Neural progenitor cell (in vitro differentiated cells): Measurements from ENCODE around the gene GFAP. TPM values are rescaled to one million over a fixed set of nuclear protein-coding genes. Genes with fewer than 3 reads are reported as not detected.

Experiments used
- DNase-seq: peaks from one replicate; pipeline ENCODE4 v3.0.0-alpha.2; 2016; ENCODE audit warnings: low spot score
- H2AFZ ChIP-seq: fragments of 200-600 bp; sonication (generic); replicated peaks from 2 replicates; pipeline ENCODE4 v1.6.1; 2016; ENCODE audit warnings: antibody characterized with exemption
- H3F3A ChIP-seq: fragments of 200-600 bp; sonication (generic); 2 replicates; pipeline ENCODE4 v1.6.1; 2016; ENCODE audit warnings: antibody characterized with exemption, low read depth
- H3K27ac ChIP-seq: fragments of 200-600 bp; sonication (generic); 2 replicates; pipeline ENCODE4 v1.5.1; 2016; ENCODE audit warnings: mild to moderate bottlenecking
- H3K27me3 ChIP-seq: fragments of 200-600 bp; sonication (generic); 2 replicates; pipeline ENCODE4 v1.6.1; 2016; ENCODE audit warnings: mild to moderate bottlenecking, moderate library complexity
- H3K36me3 ChIP-seq: fragments of 200-600 bp; sonication (generic); 2 replicates; pipeline ENCODE4 v1.5.1; 2016
- H3K4me1 ChIP-seq: fragments of 200-600 bp; sonication (generic); 2 replicates; pipeline ENCODE4 v1.6.1; 2016; ENCODE audit warnings: mixed run types
- H3K4me2 ChIP-seq: fragments of 200-600 bp; sonication (generic); 2 replicates; pipeline ENCODE4 v1.6.1; 2016
- H3K4me3 ChIP-seq: fragments of 200-600 bp; sonication (generic); 2 replicates; pipeline ENCODE4 v1.5.1; 2016
- H3K79me2 ChIP-seq: fragments of 200-600 bp; sonication (generic); 2 replicates; pipeline ENCODE4 v1.6.1; 2016; ENCODE audit warnings: low read depth
- H3K9ac ChIP-seq: fragments of 200-600 bp; sonication (generic); 2 replicates; pipeline ENCODE4 v1.6.1; 2016
- H3K9me3 ChIP-seq: fragments of 200-600 bp; sonication (generic); 2 replicates; pipeline ENCODE4 v1.5.1; 2016; ENCODE audit warnings: low read depth
- H4K20me1 ChIP-seq: fragments of 200-600 bp; sonication (generic); 2 replicates; pipeline ENCODE4 v1.6.1; 2016; ENCODE audit warnings: low read depth
- H3K27ac Mint-ChIP-seq: 3 replicates; pipeline ENCODE4 v1.8.0; 2021; ENCODE audit warnings: mixed read lengths
- H3K27me3 Mint-ChIP-seq: 2 replicates; pipeline ENCODE4 v1.8.0; 2022; ENCODE audit warnings: low read depth, mild to moderate bottlenecking, inconsistent platforms, moderate library complexity, mixed read lengths; ENCODE audit not compliant: insufficient read depth
- H3K36me3 Mint-ChIP-seq: 3 replicates; pipeline ENCODE4 v1.8.0; 2021; ENCODE audit warnings: mixed read lengths
- H3K4me1 Mint-ChIP-seq: 3 replicates; pipeline ENCODE4 v1.8.0; 2021; ENCODE audit warnings: mixed read lengths
- H3K4me3 Mint-ChIP-seq: 3 replicates; pipeline ENCODE4 v1.8.0; 2021; ENCODE audit warnings: mild to moderate bottlenecking, moderate library complexity, mixed read lengths
- H3K9me3 Mint-ChIP-seq: 3 replicates; pipeline ENCODE4 v1.8.0; 2020; ENCODE audit warnings: mixed read lengths
- CTCF ChIP-seq: fragments of 200-600 bp; sonication (generic); IDR thresholded peaks from 2 replicates; pipeline ENCODE4 v1.5.1; 2017; ENCODE audit warnings: antibody characterized with exemption, mild to moderate bottlenecking
- EZH2 ChIP-seq: fragments of 200-600 bp; sonication (generic); IDR thresholded peaks from 2 replicates; pipeline ENCODE4 v1.6.1; 2017; ENCODE audit warnings: antibody characterized with exemption, mild to moderate bottlenecking, moderate library complexity
- EZH2phosphoT487 ChIP-seq: fragments of 200-600 bp; sonication (generic); IDR thresholded peaks from 2 replicates; pipeline ENCODE4 v1.6.1; 2017; ENCODE audit warnings: antibody characterized with exemption
- total RNA-seq: library from RNA; depleted of rRNA; stranded (reverse); fragments of >200 nt; gene quantifications from 2 replicates; pipeline ENCODE4 v1.2.3, GENCODE V29; 2015; ENCODE audit warnings: low replicate concordance

The GFAP gene
- total RNA-seq, 1 donor from 2014 or later, result 0.45 TPM

- H3K4me3 ChIP-seq, result no peak overlapping the region
- peaks cover 33% of the 10 kb centered on the region for H3K27me3 ChIP-seq
- H3F3A ChIP-seq, result no peaks in the 10 kb centered on the region
- H3K9me3 ChIP-seq, result no peaks in the 10 kb centered on the region
- H3K79me2 ChIP-seq, result no peaks in the 10 kb centered on the region
- no peaks in the 10 kb centered on the region for H3K4me1 ChIP-seq
- H3K9ac ChIP-seq, result no peak overlapping the region
- Mint-ChIP-seq H3K4me3 (no peak overlapping the region), H3K36me3 (no peaks in the 10 kb centered on the region), H3K4me1 (peaks cover 25% of the 10 kb centered on the region), H3K27me3 (peaks cover 20% of the 10 kb centered on the region), H3K27ac (no peak overlapping the region), H3K9me3 (no peaks in the 10 kb centered on the region)
- H3K36me3 ChIP-seq, result no peaks in the 10 kb centered on the region
- no peaks in the 10 kb centered on the region for H4K20me1 ChIP-seq
- H2AFZ ChIP-seq, result no peak overlapping the region
- H3K4me2 ChIP-seq, result no peak overlapping the region
- TF ChIP-seq EZH2, result no peak
- no peak for TF ChIP-seq CTCF
- no peak for TF ChIP-seq EZH2phosphoT487
- DNase-seq, result no peak
- H3K27ac ChIP-seq, result no peak overlapping the region
These were observed 6.5 kb downstream of the GFAP start for GRCh38 chr17:44908761-44909326.

GRCh38 chr17:44907729-44908470, 7.4 kb downstream of the GFAP start:
- Histone ChIP-seq H3K9me3 (no peaks in the 10 kb centered on the region), H3K79me2 (no peaks in the 10 kb centered on the region), H3K36me3 (no peaks in the 10 kb centered on the region), H3K4me3 (no peak overlapping the region), H3K4me1 (no peaks in the 10 kb centered on the region), H3F3A (no peaks in the 10 kb centered on the region), H3K27ac (no peak overlapping the region), H3K9ac (no peak overlapping the region), H2AFZ (no peak overlapping the region), H4K20me1 (no peaks in the 10 kb centered on the region), H3K27me3 (peaks cover 24% of the 10 kb centered on the region), H3K4me2 (no peak overlapping the region)
- Mint-ChIP-seq H3K27me3 (peaks cover 17% of the 10 kb centered on the region), H3K27ac (no peak overlapping the region), H3K9me3 (no peaks in the 10 kb centered on the region), H3K4me3 (no peak overlapping the region), H3K36me3 (no peaks in the 10 kb centered on the region), H3K4me1 (peaks cover 25% of the 10 kb centered on the region)
- TF ChIP-seq CTCF, result no peak
- TF ChIP-seq EZH2, result no peak
- no peak for TF ChIP-seq EZH2phosphoT487
- DNase-seq, result no peak

GRCh38 chr17:44906763-44907728, 8.3 kb downstream of the GFAP start:
- no peak overlapping the region for H3K4me2 ChIP-seq

More at GRCh38 chr17:44906763-44907728, 8.3 kb downstream of the GFAP start:
- Histone ChIP-seq H2AFZ (no peak overlapping the region), H3K27me3 (peaks cover 15% of the 10 kb centered on the region), H3K9me3 (no peaks in the 10 kb centered on the region), H3K9ac (no peak overlapping the region), H3K79me2 (no peaks in the 10 kb centered on the region), H3K27ac (no peak overlapping the region), H3K36me3 (no peaks in the 10 kb centered on the region), H3F3A (no peaks in the 10 kb centered on the region), H3K4me3 (no peak overlapping the region), H4K20me1 (no peaks in the 10 kb centered on the region), H3K4me1 (no peaks in the 10 kb centered on the region)
- Mint-ChIP-seq H3K36me3 (no peaks in the 10 kb centered on the region), H3K4me1 (peaks cover 25% of the 10 kb centered on the region), H3K27me3 (peaks cover 10% of the 10 kb centered on the region), H3K9me3 (no peaks in the 10 kb centered on the region), H3K4me3 (no peak overlapping the region), H3K27ac (no peak overlapping the region)
- no peak for DNase-seq
- TF ChIP-seq EZH2phosphoT487 (no peak), EZH2 (no peak), CTCF (no peak)
